ENCODE measurements around the gene CST6. TPM values are rescaled to one million over a fixed set of nuclear protein-coding genes. Genes with fewer than 3 reads are reported as not detected.
A peak's percentile ranks its signal among the peaks of the same experiment; 100 is the strongest.

CST6 gene
- total and polyA plus RNA-seq, 2 of the 4 experiments (the other 2 are of a cell fraction), result 0.54 to 3.0 TPM

- peak overlapping the region; percentile 99 for H2AK9ac ChIP-seq (replicated peaks; ENCODE audit: low read depth, low read length, poor library complexity)
- peak overlapping the region; percentile 76 for H4K91ac ChIP-seq (ENCODE audit: insufficient read depth, low read depth, low read length)
- peak overlapping the region; percentile 43; the same call in 1 of the 2 replicates for H2BK120ac ChIP-seq (ENCODE audit: low read depth, low read length)
- peaks cover 20% of the 10 kb centered on the region; the same call in 1 of the 2 replicates for H3K27me3 ChIP-seq (ENCODE audit: control insufficient read depth, insufficient read depth, low read length)
- TF ChIP-seq, protein P1, sequence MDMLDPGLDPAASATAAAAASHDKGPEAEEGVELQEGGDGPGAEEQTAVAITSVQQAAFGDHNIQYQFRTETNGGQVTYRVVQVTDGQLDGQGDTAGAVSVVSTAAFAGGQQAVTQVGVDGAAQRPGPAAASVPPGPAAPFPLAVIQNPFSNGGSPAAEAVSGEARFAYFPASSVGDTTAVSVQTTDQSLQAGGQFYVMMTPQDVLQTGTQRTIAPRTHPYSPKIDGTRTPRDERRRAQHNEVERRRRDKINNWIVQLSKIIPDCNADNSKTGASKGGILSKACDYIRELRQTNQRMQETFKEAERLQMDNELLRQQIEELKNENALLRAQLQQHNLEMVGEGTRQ (IDR thresholded peaks at IDR 0.05; ENCODE audit: low read depth, low read length), result no peak
- TF ChIP-seq, protein P2, sequence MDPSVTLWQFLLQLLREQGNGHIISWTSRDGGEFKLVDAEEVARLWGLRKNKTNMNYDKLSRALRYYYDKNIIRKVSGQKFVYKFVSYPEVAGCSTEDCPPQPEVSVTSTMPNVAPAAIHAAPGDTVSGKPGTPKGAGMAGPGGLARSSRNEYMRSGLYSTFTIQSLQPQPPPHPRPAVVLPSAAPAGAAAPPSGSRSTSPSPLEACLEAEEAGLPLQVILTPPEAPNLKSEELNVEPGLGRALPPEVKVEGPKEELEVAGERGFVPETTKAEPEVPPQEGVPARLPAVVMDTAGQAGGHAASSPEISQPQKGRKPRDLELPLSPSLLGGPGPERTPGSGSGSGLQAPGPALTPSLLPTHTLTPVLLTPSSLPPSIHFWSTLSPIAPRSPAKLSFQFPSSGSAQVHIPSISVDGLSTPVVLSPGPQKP (IDR thresholded peaks at IDR 0.05; ENCODE audit: borderline replicate concordance, low read depth, low read length), result no peak
- H3K23ac ChIP-seq (ENCODE audit: low read depth, low read length), result peak overlapping the region; percentile 81
- peak overlapping the region; percentile 89 for H3K14ac ChIP-seq (replicated peaks; ENCODE audit: low read depth, low read length)
- BruUV-seq (replicated peaks), result no TSS peak
- 0 out of 2 replicates have a peak, but pooled peaks cover 7% of the 10 kb centered on the region for H3K9me1 ChIP-seq (ENCODE audit: insufficient read depth, low read length)
- H3K9ac ChIP-seq (ENCODE audit: low read depth, low read length), result peak overlapping the region; percentile 76
- in situ Hi-C loops (cut with MboI; ENCODE audit: low sequenced_read_pairs) (no loop called here), dilution Hi-C loops (cut with HindIII; ENCODE audit: low sequenced_read_pairs, unreplicated experiment) (no loop called here), intact Hi-C loops (cut with micrococcal nuclease) (no loop called here)
- H3K4me1 ChIP-seq (ENCODE audit: control insufficient read depth, insufficient read depth, low read length), result peaks cover 8% of the 10 kb centered on the region
- no peak overlapping the region; the same call in 2 of the 3 replicates for H2BK15ac ChIP-seq (ENCODE audit: low read depth, low read length)
- peaks cover 13 to 37% of the 10 kb centered on the region in 2 experiments for H3K79me1 ChIP-seq (ENCODE audit: low read depth in 1 of 2, low read length in 2 of 2)
- H3K27ac ChIP-seq (ENCODE audit: insufficient read depth, low read length), result peak overlapping the region; percentile 58
- H2BK5ac ChIP-seq (ENCODE audit: low read depth, low read length, poor library complexity, severe bottlenecking), result peak overlapping the region; percentile 48
- H3K9me3 ChIP-seq (ENCODE audit: control insufficient read depth, insufficient read depth, low read length), result no peaks in the 10 kb centered on the region
- H2AK5ac ChIP-seq (ENCODE audit: low read depth, low read length), result peak overlapping the region; percentile 92
- ATAC-seq (ENCODE audit: low read depth) (no peak), DNase-seq (no peak)
- no CpG with 5 or more reads among the region's 12 CpGs for WGBS, 2 experiments (ENCODE audit: extremely low coverage in 2 of 2, insufficient read length in 1 of 2)
- peak overlapping the region; percentile 95 for H2AFZ ChIP-seq (replicated peaks; ENCODE audit: low read length, poor library complexity)
- H3K18ac ChIP-seq (ENCODE audit: low read depth, low read length), result peak overlapping the region; percentile 19
- ChIA-PET CTCF (interaction anchor here (2.1 kb wide), 1 partner anchor 17 kb away, joined by 11 read pairs; no protein-coding TSS in a partner anchor), POLR2A (ENCODE audit: unreplicated experiment) (no interaction called here)
- H4K5ac ChIP-seq (ENCODE audit: low read depth, low read length), result peak overlapping the region; percentile 83
- H3K36me3 ChIP-seq (ENCODE audit: control insufficient read depth, insufficient read depth, low read length), result peaks cover 11% of the 10 kb centered on the region
- H3K56ac ChIP-seq (ENCODE audit: extremely low read depth, insufficient read depth, low read length), result peak overlapping the region; percentile 54; the same call in 1 of the 2 replicates
- H3K4me3 ChIP-seq (ENCODE audit: insufficient read depth, low read depth, low read length), result peak overlapping the region; percentile 50
- peak overlapping the region; percentile 92 to 97 for H4K8ac ChIP-seq (ENCODE audit: low read depth in 2 of 2, low read length in 2 of 2)
- H3K4ac ChIP-seq (ENCODE audit: low read depth, low read length), result peak overlapping the region; percentile 84
- H4K20me1 ChIP-seq (ENCODE audit: insufficient read depth, low read length), result peaks cover 11% of the 10 kb centered on the region; the same call in 1 of the 2 replicates
- peak overlapping the region; percentile 83 for H3K4me2 ChIP-seq (ENCODE audit: low read depth, low read length)
- H2BK20ac ChIP-seq (ENCODE audit: low read depth, low read length), result peak overlapping the region; percentile 8; the same call in 1 of the 2 replicates
Observed at GRCh38 chr11:66051371-66051765, 39.6 kb downstream of the CST6 start.

Data from IMR-90 (cell line).